Pancreas (tissue), 10 donors: ENCODE results near the gene SNRPA1. TPM values are rescaled to one million over a fixed set of nuclear protein-coding genes. Genes with fewer than 3 reads are reported as not detected.
"Not testable (repeated sequence)": the region's sequence is repeated elsewhere in the genome, so short reads cannot be mapped to it uniquely, and the experiment has no call there.

Experiments
- ATAC-seq, 4 donors: fragments of 200-7000 bp; cut with Tn5 transposase; one replicate each; pipeline versions ENCODE4 v1.8.0 to v1.9.1; 2020; ENCODE audit warnings: mild to moderate bottlenecking in 4 of 4, moderate library complexity in 4 of 4
- DNase-seq, 6 donors: peaks; one replicate each; pipeline ENCODE4 v3.0.0-alpha.2; 2020
- FAIRE-seq: peaks from 2 replicates; lab custom pipeline; 2012; peaks lifted over from hg19 to GRCh38; lab: Jason Lieb, UNC
- H3K27ac ChIP-seq, 4 donors: fragments of 200-600 bp; sonication (generic); 1 replicate in 3 of 4; 2 replicates in 1 of 4; pipeline versions ENCODE4 v1.5.0 to v1.8.0; 2020
- H3K27me3 ChIP-seq, 4 donors: fragments of 200-600 bp; one replicate each; pipeline ENCODE4 v1.8.0; 2021
- H3K36me3 ChIP-seq, 3 donors: fragments of 200-600 bp; sonication (generic) in 1 of 3; one replicate each; pipeline versions ENCODE4 v1.5.0 to v1.8.0; 2020 to 2021
- H3K4me1 ChIP-seq, 3 donors: fragments of 200-600 bp; one replicate each; pipeline ENCODE4 v1.8.0; 2021
- H3K4me3 ChIP-seq, 4 donors: fragments of 200-600 bp; sonication (generic) in 2 of 4; one replicate each; pipeline versions ENCODE4 v1.5.0 to v1.8.0; 2020 to 2021
- H3K9me3 ChIP-seq, 4 donors: fragments of 200-600 bp; one replicate each; pipeline ENCODE4 v1.8.0; 2021
- WGBS, 2 donors: extraction: QIAGEN DNeasy Blood & Tissue Kit; methylation state at CpG; one replicate each; pipeline ENCODE4 v1.1.7; 2013; 5-methylcytosine and 5-hydroxymethylcytosine counted together
- intact Hi-C, 3 donors: fragments of 100-400 bp; cut with DNase I; formaldehyde crosslinking; loops; one replicate each; pipeline versions ENCODE4 v1.11.1 to v1.14.2; 2022
- polyA plus RNA-seq, 2 donors: library from polyadenylated mRNA; stranded (reverse); fragments of 200-250 nt; gene quantifications; one replicate each; pipeline ENCODE4 v1.2.3, GENCODE V29; 2013
- total RNA-seq, 6 donors: library from RNA; stranded (reverse); fragmentation: NEBNext Ultra II Directional in 4 of 6; extraction: Animal tissue kit (Norgen Biotek cat#: 25700) in 4 of 6; gene quantifications; one replicate each; pipeline versions ENCODE4 v1.2.1 to v1.2.4, GENCODE V29; 2021 to 2023
- TF ChIP-seq, protein P1 (sequence below), 4 donors: fragments of 200-600 bp; sonication (generic) in 3 of 4; IDR thresholded peaks; one replicate each; pipeline versions ENCODE4 v1.5.0 to v1.8.0; 2021; ENCODE audit warnings: antibody characterized with exemption in 4 of 4
- donor health status: healthy with polysubstance abuse.
- donor health status: DM: no; HTN: no; CAD: no; lungs with moderate emphysema.
- donor health status: DM: no; HTN: no; CAD: no.
- donor health status: control.
- donor health status: control.
- donor health status: Bipolar disorder and iron deficiency.
- donor health status: DM: yes; HTN: yes; CAD: no.
- donor health status: DM: no; HTN: no; CAD: no.
- donor health status: DM: no; HTN: no; CAD: no.
- donor health status: DM: yes; HTN: yes; CAD: no.

SNRPA1 gene
- 10 to 100 TPM; 16.7 to 25.4 (median 22.5) TPM for total RNA-seq
- polyA plus RNA-seq, result 10 to 100 TPM; 27.2 to 37.2 TPM

DNA sequence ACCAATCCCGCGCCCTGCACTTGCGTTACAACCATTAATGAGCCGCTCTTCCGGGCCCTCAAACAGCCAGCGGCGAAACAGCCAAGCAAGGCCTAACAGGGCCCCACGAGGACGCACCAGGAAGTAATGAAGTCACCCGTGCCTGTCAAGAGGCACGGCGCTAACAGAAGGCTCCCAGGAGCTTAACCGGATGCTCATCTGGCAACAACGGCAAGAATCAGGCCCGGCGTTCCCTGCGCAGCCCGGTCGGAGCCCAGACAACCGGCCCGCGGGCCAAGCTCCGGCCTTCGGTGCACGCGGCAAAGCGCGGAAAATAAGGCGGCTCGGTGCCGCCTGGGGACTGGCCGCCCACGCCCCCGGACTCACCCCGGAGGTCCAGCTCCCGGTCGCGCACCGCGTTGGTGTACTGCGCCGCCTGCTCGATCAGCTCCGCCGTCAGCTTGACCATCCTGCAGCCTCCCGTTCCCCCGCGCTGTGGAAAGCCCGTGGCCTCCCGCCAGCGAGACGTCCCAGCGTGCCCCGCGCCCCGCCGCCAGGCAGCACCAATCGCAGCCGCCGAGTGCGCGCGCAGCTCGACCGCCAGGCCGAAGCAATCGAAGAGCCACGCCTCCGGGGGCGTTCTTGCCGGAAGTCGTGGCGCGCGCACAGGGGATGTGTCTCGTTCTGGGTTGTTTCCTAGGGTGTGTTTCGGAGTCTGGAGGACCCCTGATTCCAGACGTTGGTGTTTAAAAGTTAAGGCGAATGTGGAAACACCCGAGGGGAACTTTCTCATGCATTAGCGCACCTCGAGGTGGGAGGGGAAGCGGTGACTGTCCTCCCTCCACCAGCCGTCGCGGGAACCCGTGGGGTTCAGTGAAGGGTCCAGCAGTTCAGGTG is at the start of gene SNRPA1:
TSS of gene SNRPA1 (minus strand) at position 518 of the 876 bp plus-strand sequence. CDS start at position 448, 70 bp downstream.
- 0 to 1% methylated on average over 68 to 87 of the region's 87 CpGs for WGBS, 2 donors
- peak within 1 kb of the TSS; percentile 68 to 96 (median 88) for H3K4me3 ChIP-seq
- peaks cover 0 to 15% (median 11%) of the 10 kb centered on the region in 3 donors for H3K4me1 ChIP-seq
- H3K9me3 ChIP-seq, result no peaks in the 10 kb centered on the region
- H3K27me3 ChIP-seq, result no peaks in the 10 kb centered on the region
- H3K36me3 ChIP-seq, result no peaks in the 10 kb centered on the region
- H3K27ac ChIP-seq, result peak within 1 kb of the TSS; percentile 89 to 95 (median 92)
- FAIRE-seq, result no peak
- peak; percentile 92 to 97 (median 94) for ATAC-seq
- DNase-seq, result peak; percentile 97 to 100 (median 98)
- intact Hi-C loops, result no loop called here
- TF ChIP-seq, protein P1, sequence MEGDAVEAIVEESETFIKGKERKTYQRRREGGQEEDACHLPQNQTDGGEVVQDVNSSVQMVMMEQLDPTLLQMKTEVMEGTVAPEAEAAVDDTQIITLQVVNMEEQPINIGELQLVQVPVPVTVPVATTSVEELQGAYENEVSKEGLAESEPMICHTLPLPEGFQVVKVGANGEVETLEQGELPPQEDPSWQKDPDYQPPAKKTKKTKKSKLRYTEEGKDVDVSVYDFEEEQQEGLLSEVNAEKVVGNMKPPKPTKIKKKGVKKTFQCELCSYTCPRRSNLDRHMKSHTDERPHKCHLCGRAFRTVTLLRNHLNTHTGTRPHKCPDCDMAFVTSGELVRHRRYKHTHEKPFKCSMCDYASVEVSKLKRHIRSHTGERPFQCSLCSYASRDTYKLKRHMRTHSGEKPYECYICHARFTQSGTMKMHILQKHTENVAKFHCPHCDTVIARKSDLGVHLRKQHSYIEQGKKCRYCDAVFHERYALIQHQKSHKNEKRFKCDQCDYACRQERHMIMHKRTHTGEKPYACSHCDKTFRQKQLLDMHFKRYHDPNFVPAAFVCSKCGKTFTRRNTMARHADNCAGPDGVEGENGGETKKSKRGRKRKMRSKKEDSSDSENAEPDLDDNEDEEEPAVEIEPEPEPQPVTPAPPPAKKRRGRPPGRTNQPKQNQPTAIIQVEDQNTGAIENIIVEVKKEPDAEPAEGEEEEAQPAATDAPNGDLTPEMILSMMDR (IDR thresholded peaks at IDR 0.05), result no peak

DNA sequence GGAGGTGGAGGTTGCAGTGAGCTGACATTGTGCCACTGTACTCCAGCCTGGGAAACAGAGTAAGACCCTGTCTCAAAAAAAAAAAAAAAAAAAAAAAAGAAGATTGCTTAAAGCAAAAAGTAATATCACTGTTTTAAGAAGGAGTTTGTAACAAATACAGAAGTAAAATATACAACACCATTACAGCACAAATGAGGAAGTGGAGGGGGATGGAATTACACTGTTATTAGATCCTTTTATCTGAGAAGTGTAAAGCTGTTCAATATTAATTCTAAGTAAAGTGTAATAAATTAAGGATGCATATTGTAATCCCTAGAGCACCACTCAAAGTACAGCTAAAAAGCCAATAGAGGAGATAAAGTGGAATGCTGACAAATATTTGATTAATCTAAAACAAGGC is 47.0 kb upstream of the SNRPA1 start:
- DNase-seq (no peak), ATAC-seq (no peak)
- no peak overlapping the region for H3K4me3 ChIP-seq

DNA sequence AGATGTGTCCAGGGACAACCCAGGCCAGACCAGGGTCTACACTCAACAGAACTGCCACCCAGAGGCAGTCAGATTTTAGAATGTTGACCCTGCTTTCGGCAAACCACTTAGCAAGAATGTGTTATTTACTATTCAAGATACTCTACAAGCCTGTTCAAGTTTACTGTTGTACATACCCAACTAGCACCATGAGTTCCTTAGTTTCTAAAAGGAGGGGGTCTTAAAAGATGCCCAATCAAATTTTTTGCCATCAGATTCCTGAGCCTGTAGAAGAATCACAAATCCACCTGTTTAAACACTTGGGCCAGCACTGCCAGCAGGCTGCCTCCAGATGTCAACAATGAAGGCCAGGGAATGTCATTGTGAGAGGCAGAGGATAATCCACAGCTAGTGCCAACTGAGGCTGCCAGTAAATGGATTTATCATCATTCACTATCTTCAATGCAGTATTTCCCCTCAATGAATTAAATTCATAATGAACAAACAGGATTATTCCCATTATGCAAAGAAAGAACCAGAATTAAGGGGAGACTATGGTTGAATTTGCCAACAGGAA is 43.5 kb upstream of the SNRPA1 start:
- intact Hi-C loops, result no loop called here
- Histone ChIP-seq H3K4me3 (no peak overlapping the region), H3K4me1 (no peaks in the 10 kb centered on the region), H3K27me3 (no peaks in the 10 kb centered on the region), H3K27ac (no peak overlapping the region), H3K9me3 (no peaks in the 10 kb centered on the region), H3K36me3 (no peaks in the 10 kb centered on the region)
- TF ChIP-seq, protein P1 (IDR thresholded peaks at IDR 0.05), result no peak
- FAIRE-seq (no peak), ATAC-seq (no peak), DNase-seq (no peak)
- 79 to 86% methylated on average over 1 of the region's 1 CpG for WGBS, 2 donors

More for the DNA sequence above, 47.0 kb upstream of the SNRPA1 start:
- H3K4me1 ChIP-seq, result no peaks in the 10 kb centered on the region
- no peaks in the 10 kb centered on the region for H3K9me3 ChIP-seq
- no peaks in the 10 kb centered on the region for H3K27me3 ChIP-seq
- TF ChIP-seq, protein P1 (IDR thresholded peaks at IDR 0.05), result no peak
- H3K36me3 ChIP-seq, result no peaks in the 10 kb centered on the region
- intact Hi-C loops, result no loop called here
- FAIRE-seq, result no peak
- H3K27ac ChIP-seq, result no peak overlapping the region

DNA sequence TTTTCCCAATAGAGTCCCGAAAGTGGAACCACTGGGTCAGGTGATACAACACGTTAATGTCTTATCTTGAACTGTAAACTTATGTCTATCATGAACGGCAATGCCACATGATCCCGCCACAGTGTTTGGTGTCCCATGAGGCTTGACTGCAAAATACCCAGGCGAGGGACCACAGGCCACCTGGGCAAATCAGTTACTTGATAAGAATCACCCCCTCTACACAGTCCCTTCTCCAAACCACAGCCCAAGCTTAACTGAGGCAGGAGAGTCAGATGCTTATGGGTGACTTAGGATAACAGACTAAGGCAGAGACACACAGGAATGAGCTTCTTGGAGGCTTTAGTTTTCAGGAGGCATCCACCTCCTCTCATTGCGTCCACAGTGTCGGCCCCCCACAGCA is 42.9 kb upstream of the SNRPA1 start:
- FAIRE-seq, result no peak
- Histone ChIP-seq H3K36me3 (no peaks in the 10 kb centered on the region), H3K9me3 (no peaks in the 10 kb centered on the region), H3K4me3 (no peak overlapping the region), H3K4me1 (no peaks in the 10 kb centered on the region), H3K27ac (no peak overlapping the region), H3K27me3 (no peaks in the 10 kb centered on the region)
- WGBS, 2 donors, result 71% methylated on average over 7 of the region's 7 CpGs
- TF ChIP-seq, protein P1 (IDR thresholded peaks at IDR 0.05), result no peak
- no peak for DNase-seq
- intact Hi-C loops, result no loop called here
- no peak for ATAC-seq

DNA sequence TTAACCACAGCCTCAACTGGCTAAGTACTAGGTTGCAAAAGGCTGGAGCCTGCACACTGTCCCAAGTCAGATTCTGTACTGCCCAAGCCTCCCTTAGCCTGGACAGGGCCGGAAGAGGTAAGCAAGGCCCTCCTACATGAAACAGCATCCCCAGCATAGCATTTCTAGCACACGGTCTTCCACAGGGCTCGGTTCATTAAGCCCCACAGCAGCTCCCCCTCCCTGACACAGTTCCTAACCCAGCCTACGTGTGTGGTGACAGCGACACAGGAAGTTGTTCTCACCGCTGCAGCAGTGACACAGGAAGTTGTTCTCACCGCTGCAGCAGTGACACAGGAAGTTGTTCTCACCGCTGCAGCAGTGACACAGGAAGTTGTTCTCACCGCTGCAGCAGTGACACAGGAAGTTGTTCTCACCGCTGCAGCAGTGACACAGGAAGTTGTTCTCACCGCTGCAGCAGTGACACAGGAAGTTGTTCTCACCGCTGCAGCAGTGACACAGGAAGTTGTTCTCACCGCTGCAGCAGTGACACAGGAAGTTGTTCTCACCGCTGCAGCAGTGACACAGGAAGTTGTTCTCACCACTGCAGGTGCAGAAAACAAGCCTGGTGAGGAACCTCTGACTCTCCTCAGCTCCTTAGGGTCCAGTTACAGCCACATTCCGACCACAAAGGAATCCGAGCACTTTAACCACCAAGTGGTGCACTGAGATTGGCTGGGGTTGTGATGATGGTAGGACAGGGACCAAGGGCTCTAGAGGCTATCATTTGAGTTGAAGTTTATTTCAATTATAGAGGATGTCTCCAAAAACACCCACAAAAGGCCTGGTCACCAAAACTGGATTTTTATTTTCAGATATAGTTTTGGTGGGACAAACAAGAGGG is 39.1 kb upstream of the SNRPA1 start:
- ATAC-seq, result not testable (repeated sequence)

More for the DNA sequence above, 39.1 kb upstream of the SNRPA1 start:
- H3K36me3 ChIP-seq, DNase-seq, H3K9me3 ChIP-seq, FAIRE-seq, H3K4me1 ChIP-seq, H3K27ac ChIP-seq, H3K27me3 ChIP-seq, intact Hi-C loops, H3K4me3 ChIP-seq: not testable (repeated sequence)
- 84 to 91% methylated on average over 11 to 12 of the region's 16 CpGs for WGBS, 2 donors
